ENCODE data around the gene HES6. TPM values are rescaled to one million over a fixed set of nuclear protein-coding genes. Genes with fewer than 3 reads are reported as not detected.
A peak's percentile ranks its signal among the peaks of the same experiment; 100 is the strongest.

The HES6 gene
- total RNA-seq, 6 donors from 2014 or later = 5.2 to 15.8 (median 9.4) TPM

DNA sequence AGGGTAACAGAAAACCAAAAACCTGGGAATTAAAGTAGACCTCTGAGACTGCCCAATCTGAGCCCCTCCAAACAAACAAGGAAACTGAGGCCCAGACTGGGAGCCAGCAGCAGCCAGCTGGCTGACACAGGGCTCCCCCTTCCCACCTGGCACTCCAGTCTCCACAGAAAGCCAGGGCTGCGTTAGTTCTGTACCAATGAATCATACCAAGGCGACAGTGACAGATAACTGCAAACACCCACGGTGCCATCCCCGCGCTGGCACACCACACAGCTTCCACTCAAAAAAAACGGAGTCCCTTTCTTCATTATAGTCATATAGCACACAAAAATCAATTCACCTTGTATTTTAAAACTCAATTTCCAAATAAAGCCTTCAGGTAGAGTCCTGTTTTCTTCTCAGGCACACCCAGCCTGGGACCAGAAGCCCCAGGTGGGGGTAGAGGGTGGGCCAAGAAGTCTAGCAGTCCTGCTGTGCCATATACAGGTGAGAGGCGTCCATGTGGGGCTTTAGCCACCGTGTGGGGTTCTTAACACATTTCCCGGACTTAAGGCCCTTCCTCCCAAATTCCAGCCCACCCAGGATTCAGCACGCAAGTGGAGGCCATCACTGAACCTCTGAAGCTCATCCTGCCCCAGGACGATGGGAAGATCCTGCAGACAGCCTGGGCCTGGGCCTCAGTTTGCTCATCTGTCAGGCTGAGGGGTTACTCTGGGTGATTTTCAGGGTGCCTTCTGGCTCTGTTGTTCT is 47.3 kb upstream of the HES6 start:
- peaks cover 49 to 74% (median 58%) of the 10 kb centered on the region in 4 donors for H3K4me1 ChIP-seq
- no peak for TF ChIP-seq POLR2A (IDR thresholded peaks at IDR 0.05)
- TF ChIP-seq POLR2AphosphoS5 (IDR thresholded peaks at IDR 0.05) = no peak
- TF ChIP-seq EP300 (IDR thresholded peaks at IDR 0.05) = no peak
- TF ChIP-seq, protein P1, sequence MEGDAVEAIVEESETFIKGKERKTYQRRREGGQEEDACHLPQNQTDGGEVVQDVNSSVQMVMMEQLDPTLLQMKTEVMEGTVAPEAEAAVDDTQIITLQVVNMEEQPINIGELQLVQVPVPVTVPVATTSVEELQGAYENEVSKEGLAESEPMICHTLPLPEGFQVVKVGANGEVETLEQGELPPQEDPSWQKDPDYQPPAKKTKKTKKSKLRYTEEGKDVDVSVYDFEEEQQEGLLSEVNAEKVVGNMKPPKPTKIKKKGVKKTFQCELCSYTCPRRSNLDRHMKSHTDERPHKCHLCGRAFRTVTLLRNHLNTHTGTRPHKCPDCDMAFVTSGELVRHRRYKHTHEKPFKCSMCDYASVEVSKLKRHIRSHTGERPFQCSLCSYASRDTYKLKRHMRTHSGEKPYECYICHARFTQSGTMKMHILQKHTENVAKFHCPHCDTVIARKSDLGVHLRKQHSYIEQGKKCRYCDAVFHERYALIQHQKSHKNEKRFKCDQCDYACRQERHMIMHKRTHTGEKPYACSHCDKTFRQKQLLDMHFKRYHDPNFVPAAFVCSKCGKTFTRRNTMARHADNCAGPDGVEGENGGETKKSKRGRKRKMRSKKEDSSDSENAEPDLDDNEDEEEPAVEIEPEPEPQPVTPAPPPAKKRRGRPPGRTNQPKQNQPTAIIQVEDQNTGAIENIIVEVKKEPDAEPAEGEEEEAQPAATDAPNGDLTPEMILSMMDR (IDR thresholded peaks at IDR 0.05) = no peak

DNA sequence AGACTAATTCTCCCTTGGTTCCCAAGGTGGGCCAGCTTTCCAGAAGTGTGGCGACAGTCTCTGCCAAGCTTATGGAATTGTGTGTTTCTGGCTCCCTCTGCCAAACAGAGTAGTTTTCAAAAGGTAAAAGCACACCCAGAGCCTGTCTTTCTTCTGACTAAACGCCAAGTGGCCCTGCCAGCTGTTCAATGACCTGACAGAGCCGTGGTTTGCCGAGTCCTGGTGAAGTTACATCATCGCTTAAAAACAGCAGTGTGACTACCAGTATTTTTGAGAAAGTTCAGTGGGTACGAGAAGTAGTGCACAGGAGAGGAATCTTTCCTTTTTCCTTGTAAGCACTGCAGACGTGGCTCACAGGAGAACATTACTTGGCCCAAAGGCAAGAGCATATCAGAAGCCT is 46.7 kb upstream of the HES6 start:
- H3K27ac ChIP-seq = peak overlapping the region; percentile 89 to 91 (median 91)
- WGBS, 2 donors = 55 to 65% methylated on average over 7 of the region's 7 CpGs
- ATAC-seq (ENCODE audit: low FRiP score in 2 of 2) (peak; percentile 6 to 44), DNase-seq (peak in 1 of 2 donors; percentile 86)
- peak overlapping the region in 1 of 4 donors; percentile 70 for H3K4me3 ChIP-seq
- H3K9me3 ChIP-seq = no peaks in the 10 kb centered on the region
- TF ChIP-seq, protein P1 (IDR thresholded peaks at IDR 0.05) = peak in 1 of 6 experiments; percentile 29
- TF ChIP-seq EP300 (IDR thresholded peaks at IDR 0.05) (peak in 1 of 4 donors; percentile 33), POLR2AphosphoS5 (IDR thresholded peaks at IDR 0.05) (peak; percentile 26 to 61), POLR2A (IDR thresholded peaks at IDR 0.05) (peak in 2 of 4 donors; percentile 26 to 40)
- H3K4me1 ChIP-seq = peaks cover 49 to 80% (median 61%) of the 10 kb centered on the region in 4 donors
- H3K27me3 ChIP-seq = no peaks in the 10 kb centered on the region
- no peaks in the 10 kb centered on the region for H3K36me3 ChIP-seq

More for the DNA sequence above, 47.3 kb upstream of the HES6 start:
- ATAC-seq (ENCODE audit: low FRiP score in 2 of 2) (no peak), DNase-seq (no peak)
- H3K27me3 ChIP-seq = no peaks in the 10 kb centered on the region
- H3K4me3 ChIP-seq = peak overlapping the region in 3 of 4 donors; percentile 69 to 85 (median 70)
- WGBS, 2 donors = 65 to 74% methylated on average over 8 to 11 of the region's 11 CpGs
- no peaks in the 10 kb centered on the region for H3K9me3 ChIP-seq
- H3K27ac ChIP-seq = peak overlapping the region; percentile 89 to 91 (median 91)
- H3K36me3 ChIP-seq = no peaks in the 10 kb centered on the region

DNA sequence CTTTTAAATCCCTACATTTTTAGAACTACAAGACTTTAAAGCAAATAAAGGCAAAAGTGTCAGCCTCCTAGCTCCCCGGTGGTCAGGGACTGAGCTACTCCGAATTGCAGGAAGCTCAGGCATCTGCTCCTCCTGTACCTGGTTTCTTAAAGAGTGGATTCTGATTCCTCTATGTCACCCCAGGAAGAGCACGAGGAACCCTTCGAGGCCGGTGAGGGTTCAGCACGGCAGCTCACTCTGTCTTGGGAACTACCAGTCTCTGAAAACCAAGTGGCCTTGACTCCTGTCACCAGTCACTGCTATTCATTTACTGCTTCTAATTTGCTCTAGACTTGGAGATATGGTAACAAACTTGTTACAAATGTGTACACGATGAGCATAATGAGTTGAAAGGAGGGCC is 46.3 kb upstream of the HES6 start:
- TF ChIP-seq EP300 (IDR thresholded peaks at IDR 0.05) (no peak), POLR2AphosphoS5 (IDR thresholded peaks at IDR 0.05) (no peak), POLR2A (IDR thresholded peaks at IDR 0.05) (no peak)
- TF ChIP-seq, protein P1 (IDR thresholded peaks at IDR 0.05) = no peak
- Histone ChIP-seq H3K4me1 (peaks cover 49 to 85% (median 64%) of the 10 kb centered on the region in 4 donors), H3K27me3 (no peaks in the 10 kb centered on the region), H3K9me3 (no peaks in the 10 kb centered on the region), H3K27ac (peak overlapping the region; percentile 89 to 91 (median 91)), H3K36me3 (no peaks in the 10 kb centered on the region), H3K4me3 (no peak overlapping the region)
- ATAC-seq (ENCODE audit: low FRiP score in 2 of 2) (no peak), DNase-seq (no peak)
- WGBS, 2 donors = 55 to 58% methylated on average over 7 of the region's 7 CpGs

DNA sequence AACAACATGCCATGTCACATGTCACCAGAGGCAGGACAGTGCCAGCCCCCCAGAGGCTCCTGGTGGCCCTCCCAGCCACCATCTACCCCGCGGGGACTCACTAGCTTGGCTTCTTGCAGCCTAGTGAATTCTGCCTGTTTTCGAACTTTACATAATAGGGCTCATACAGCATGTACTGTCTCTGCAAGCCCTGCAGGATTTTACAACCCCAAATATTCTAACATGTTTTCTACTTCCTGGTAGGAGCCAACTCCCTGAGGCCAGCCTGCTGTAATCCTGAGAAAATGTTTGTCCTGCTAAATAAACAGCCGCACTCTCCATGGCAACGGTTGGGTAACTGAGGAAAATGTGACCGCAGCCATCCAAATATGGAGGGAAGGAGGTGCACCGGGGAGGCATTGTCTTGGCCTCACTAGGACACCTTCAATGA is 45.8 kb upstream of the HES6 start:
- Histone ChIP-seq H3K4me1 (peaks cover 49 to 87% (median 64%) of the 10 kb centered on the region in 4 donors), H3K27me3 (no peaks in the 10 kb centered on the region), H3K27ac (peak overlapping the region; percentile 89 to 91 (median 91)), H3K4me3 (no peak overlapping the region), H3K9me3 (no peaks in the 10 kb centered on the region), H3K36me3 (no peaks in the 10 kb centered on the region)
- peak; percentile 56 to 94 for DNase-seq
- TF ChIP-seq EP300 (IDR thresholded peaks at IDR 0.05) (no peak), POLR2AphosphoS5 (IDR thresholded peaks at IDR 0.05) (peak; percentile 45 to 69), POLR2A (IDR thresholded peaks at IDR 0.05) (peak in 2 of 4 donors; percentile 22 to 28)
- TF ChIP-seq, protein P1 (IDR thresholded peaks at IDR 0.05) = peak in 1 of 6 experiments; percentile 33
- WGBS, 2 donors = 49 to 53% methylated on average over 7 of the region's 7 CpGs
- peak; percentile 70 for ATAC-seq (ENCODE audit: low FRiP score in 2 of 2)

Measured in upper lobe of left lung (tissue), 6 donors.